H1 (cell line): ENCODE results near the gene CD244. TPM values are rescaled to one million over a fixed set of nuclear protein-coding genes. Genes with fewer than 3 reads are reported as not detected.
"Not testable (repeated sequence)": the region's sequence is repeated elsewhere in the genome, so short reads cannot be mapped to it uniquely, and the experiment has no call there.

Experiments used
- CTCF ChIA-PET: fragments of 300-600 bp; sonication (Branson Sonifier 250); formaldehyde crosslinking; loops from one replicate; lab custom pipeline; 2021; ENCODE audit not compliant: partially characterized antibody; lab: Charles Lee
- POLR2A ChIA-PET: fragments of 300-600 bp; sonication (Branson Sonifier 250); formaldehyde crosslinking; loops from one replicate; lab custom pipeline; 2021; ENCODE audit warnings: inconsistent platforms; ENCODE audit not compliant: partially characterized antibody; lab: Charles Lee
- DNase-seq, 2 experiments: peaks; one replicate each; pipeline versions ENCODE4 v3.0.0 to v3.0.0-alpha.2; 2010 to 2022; ENCODE audit warnings: low spot score in 2 of 2, low read depth in 1 of 2, mixed read lengths in 1 of 2
- FAIRE-seq: peaks from 2 replicates; lab custom pipeline; 2011; peaks lifted over from hg19 to GRCh38; lab: Jason Lieb, UNC
- H2AFZ ChIP-seq: 2 replicates; pipeline ENCODE4 v1.8.1; 2012; ENCODE audit warnings: low read length, inconsistent platforms
- H2AK5ac ChIP-seq: 2 replicates; pipeline ENCODE4 v1.6.1; 2013; ENCODE audit warnings: low read depth, low read length
- H2BK120ac ChIP-seq: replicated peaks from 2 replicates; pipeline ENCODE3; 2013; ENCODE audit warnings: low read depth, low read length, inconsistent platforms
- H2BK12ac ChIP-seq: 2 replicates; pipeline ENCODE4 v1.6.1; 2013; ENCODE audit warnings: low read depth, low read length
- H2BK15ac ChIP-seq: 2 replicates; pipeline ENCODE4 v1.6.1; 2013; ENCODE audit warnings: low read length
- H2BK20ac ChIP-seq: 2 replicates; pipeline ENCODE4 v1.6.1; 2013; ENCODE audit warnings: low read length
- H2BK5ac ChIP-seq: 2 replicates; pipeline ENCODE4 v1.6.1; 2013; ENCODE audit warnings: low read depth, low read length
- H3K14ac ChIP-seq: 2 replicates; pipeline ENCODE4 v1.6.1; 2013; ENCODE audit warnings: inconsistent platforms; ENCODE audit not compliant: insufficient read length
- H3K18ac ChIP-seq: 2 replicates; pipeline ENCODE4 v1.6.1; 2013; ENCODE audit warnings: low read length; ENCODE audit errors: extremely low read depth
- H3K23ac ChIP-seq: 2 replicates; pipeline ENCODE4 v1.6.1; 2013; ENCODE audit warnings: inconsistent platforms; ENCODE audit not compliant: insufficient read length
- H3K23me2 ChIP-seq: 2 replicates; pipeline ENCODE4 v1.6.1; 2013; ENCODE audit warnings: low read depth, low read length
- H3K27ac ChIP-seq: 2 replicates; pipeline ENCODE4 v1.6.1; 2011; ENCODE audit warnings: low read depth, low read length, inconsistent platforms
- H3K27me3 ChIP-seq, 4 experiments: replicated peaks in 1 of 4; 1 replicate in 1 of 4; 2 replicates in 3 of 4; pipeline versions ENCODE4 v1.6.1 to v1.8.1; 2011 to 2013; ENCODE audit warnings: low read length in 3 of 4, mild to moderate bottlenecking in 3 of 4, inconsistent platforms in 2 of 4, mixed read lengths in 2 of 4, moderate library complexity in 1 of 4; ENCODE audit not compliant: control insufficient read depth in 3 of 4, insufficient read depth in 3 of 4; ENCODE audit errors: extremely low read depth in 1 of 4
- H3K36me3 ChIP-seq, 4 experiments: 2 replicates each; pipeline versions ENCODE4 v1.6.1 to v1.8.1; 2011 to 2013; ENCODE audit warnings: mild to moderate bottlenecking in 4 of 4, low read length in 3 of 4, moderate library complexity in 2 of 4, control low read depth in 1 of 4, inconsistent platforms in 1 of 4; ENCODE audit not compliant: insufficient read depth in 4 of 4, control insufficient read depth in 2 of 4
- H3K4ac ChIP-seq: replicated peaks from 2 replicates; pipeline ENCODE3; 2013; ENCODE audit warnings: low read length, low read depth, mixed read lengths, inconsistent platforms; ENCODE audit not compliant: insufficient read length
- H3K4me1 ChIP-seq, 4 experiments: replicated peaks in 1 of 4; 1 replicate in 1 of 4; 2 replicates in 3 of 4; pipeline versions ENCODE4 v1.6.1 to v1.8.1; 2011 to 2013; ENCODE audit warnings: low read length in 3 of 4, inconsistent platforms in 2 of 4, mixed read lengths in 1 of 4; ENCODE audit not compliant: insufficient read depth in 4 of 4, control insufficient read depth in 3 of 4
- H3K4me2 ChIP-seq, 2 experiments: 2 replicates each; pipeline versions ENCODE4 v1.6.1 to v1.8.1; 2011 to 2013; ENCODE audit warnings: low read depth in 2 of 2, low read length in 2 of 2, control low read depth in 1 of 2, inconsistent platforms in 1 of 2, mild to moderate bottlenecking in 1 of 2; ENCODE audit not compliant: insufficient read depth in 1 of 2
- H3K4me3 ChIP-seq, 4 experiments: fragments of 200-600, 300-600 bp in 1 of 4; sonication (generic), shearing (Covaris generic), sonication (Bioruptor Twin) in 1 of 4; 2 replicates each; pipeline versions ENCODE4 v1.5.1 to v1.8.1; 2011 to 2016; ENCODE audit warnings: low read length in 4 of 4, low read depth in 3 of 4, control low read depth in 2 of 4, inconsistent platforms in 2 of 4, mild to moderate bottlenecking in 2 of 4, mixed read lengths in 1 of 4, moderate library complexity in 1 of 4; ENCODE audit not compliant: insufficient read depth in 2 of 4; ENCODE audit errors: extremely low read depth in 1 of 4
- H3K56ac ChIP-seq: replicated peaks from 2 replicates; pipeline ENCODE3; 2013; ENCODE audit warnings: low read depth, mild to moderate bottlenecking, mixed read lengths, low read length, inconsistent platforms; ENCODE audit not compliant: insufficient read length
- H3K79me1 ChIP-seq: 2 replicates; pipeline ENCODE4 v1.6.1; 2013; ENCODE audit warnings: low read depth, low read length, control low read depth
- H3K79me2 ChIP-seq, 2 experiments: 2 replicates each; pipeline versions ENCODE4 v1.6.1 to v1.8.1; 2012 to 2013; ENCODE audit warnings: low read length in 2 of 2, mild to moderate bottlenecking in 2 of 2, inconsistent platforms in 1 of 2; ENCODE audit not compliant: insufficient read depth in 2 of 2, control insufficient read depth in 1 of 2
- H3K9ac ChIP-seq, 4 experiments: replicated peaks in 1 of 4; 1 replicate in 1 of 4; 2 replicates in 3 of 4; pipeline versions ENCODE4 v1.6.1 to v1.8.1; 2011 to 2013; ENCODE audit warnings: low read depth in 3 of 4, low read length in 3 of 4, control low read depth in 2 of 4, mild to moderate bottlenecking in 2 of 4, moderate library complexity in 2 of 4, inconsistent platforms in 1 of 4; ENCODE audit errors: extremely low read depth in 1 of 4
- H3K9me3 ChIP-seq, 2 experiments: 2 replicates each; pipeline versions ENCODE4 v1.6.1 to v1.8.1; 2012 to 2013; ENCODE audit warnings: mild to moderate bottlenecking in 2 of 2, moderate library complexity in 2 of 2, control low read depth in 1 of 2, inconsistent platforms in 1 of 2, low read depth in 1 of 2, low read length in 1 of 2, mixed read lengths in 1 of 2; ENCODE audit not compliant: insufficient read depth in 2 of 2
- H4K20me1 ChIP-seq, 2 experiments: replicated peaks in 1 of 2; 2 replicates each; pipeline versions ENCODE3 to v1.8.1; 2011 to 2013; ENCODE audit warnings: inconsistent platforms in 2 of 2, low read length in 2 of 2, mild to moderate bottlenecking in 1 of 2; ENCODE audit not compliant: insufficient read depth in 2 of 2, control insufficient read depth in 1 of 2
- H4K5ac ChIP-seq: 2 replicates; pipeline ENCODE4 v1.6.1; 2013; ENCODE audit warnings: low read length, low read depth, mixed read lengths, inconsistent platforms; ENCODE audit not compliant: insufficient read length
- H4K8ac ChIP-seq: 2 replicates; pipeline ENCODE4 v1.8.0; 2013; ENCODE audit warnings: mild to moderate bottlenecking, moderate library complexity, low read length, inconsistent platforms; ENCODE audit not compliant: insufficient read depth; ENCODE audit errors: extremely low read depth
- H4K91ac ChIP-seq: replicated peaks from 2 replicates; pipeline ENCODE3; 2013; ENCODE audit warnings: low read length, mixed read lengths, inconsistent platforms; ENCODE audit not compliant: insufficient read length
- WGBS, 2 experiments: shearing (Covaris generic) in 1 of 2; methylation state at CpG; one replicate each; pipeline versions ENCODE4 v1.1.6 to v1.1.7; 2013 to 2015; ENCODE audit warnings: low lambda C conversion rate in 2 of 2, mixed read lengths in 2 of 2, inconsistent platforms in 1 of 2, low coverage in 1 of 2, missing lambda C conversion rate in 1 of 2; ENCODE audit not compliant: insufficient replicate concordance in 2 of 2, insufficient coverage in 1 of 2, insufficient read length in 1 of 2; ENCODE audit errors: extremely low coverage in 1 of 2, missing lambda C conversion rate in 1 of 2; 5-methylcytosine and 5-hydroxymethylcytosine counted together
- polyA plus RNA-seq, 7 experiments: library from polyadenylated mRNA; depleted of rRNA in 3 of 7; stranded (reverse) in 5 of 7; unstranded in 2 of 7; fragments of >200 nt in 5 of 7; fragments of 200-250 nt in 2 of 7; gene quantifications; 1 replicate in 5 of 7; 2 replicates in 1 of 7; 4 replicates in 1 of 7; pipeline versions ENCODE4 v1.2.1 to v1.2.3, GENCODE V29; 2011 to 2013; ENCODE audit warnings: missing spikeins in 2 of 7, mixed read lengths in 2 of 7
- total RNA-seq: library from RNA; stranded (reverse); fragmentation: NEBNext Ultra II Directional; extraction: Animal tissue kit (Norgen Biotek cat#: 25700); gene quantifications from 2 replicates; pipeline ENCODE4 v1.2.1, GENCODE V29; 2021

Gene CD244
- total and polyA plus RNA-seq, 2 of the 8 experiments (the other 6 are each of a cell fraction or from before 2014, with no cell fraction given) = not detected

- H3K27me3 ChIP-seq, H3K79me2 ChIP-seq, H3K4me1 ChIP-seq, H4K20me1 ChIP-seq, H3K4me2 ChIP-seq, H4K5ac ChIP-seq, H2BK20ac ChIP-seq, H3K56ac ChIP-seq, H3K9me3 ChIP-seq, H2BK5ac ChIP-seq, H3K4ac ChIP-seq, POLR2A ChIA-PET, H2AFZ ChIP-seq, H3K14ac ChIP-seq, FAIRE-seq, H2BK120ac ChIP-seq, H3K27ac ChIP-seq, H4K91ac ChIP-seq, H3K9ac ChIP-seq, H3K79me1 ChIP-seq, DNase-seq, H3K36me3 ChIP-seq, H3K18ac ChIP-seq, H3K4me3 ChIP-seq, H2BK15ac ChIP-seq, H3K23ac ChIP-seq, H2BK12ac ChIP-seq, H4K8ac ChIP-seq, H3K23me2 ChIP-seq, H2AK5ac ChIP-seq: not testable (repeated sequence)
- WGBS, 2 experiments = 67% methylated on average over 1 of the region's 1 CpG; no CpG with 5 or more reads in 1 of the 2 experiments
- CTCF ChIA-PET = interaction anchor here (0.6 to 1.2 kb wide), 4 partner anchors 17 to 177 kb away, joined by 3 to 4 read pairs (median 3); partner anchors contain the start of gene ITLN1
Observed at GRCh38 chr1:160902251-160902650, 39.6 kb upstream of the CD244 start.
